H1 (cell line): Measurements from ENCODE around the gene HMGCS2. TPM values are rescaled to one million over a fixed set of nuclear protein-coding genes. Genes with fewer than 3 reads are reported as not detected.

ENCODE experiments used
- BCL11A ChIP-seq, 2 experiments: IDR thresholded peaks; one replicate each; pipeline ENCODE4 v1.6.1; 2011; ENCODE audit warnings: low read depth in 2 of 2, low read length in 2 of 2, mild to moderate bottlenecking in 2 of 2
- BRCA1 ChIP-seq: IDR thresholded peaks from 2 replicates; pipeline ENCODE4 v1.6.1; 2012; ENCODE audit warnings: low read depth, low read length, improper control_type of control experiment
- CREB1 ChIP-seq: IDR thresholded peaks from 2 replicates; pipeline ENCODE4 v1.6.1; 2012; ENCODE audit warnings: inconsistent platforms
- CTCF ChIP-seq, 3 experiments: IDR thresholded peaks; 1 replicate in 2 of 3; 2 replicates in 1 of 3; pipeline versions ENCODE4 v1.5.1 to v1.6.1; 2011; ENCODE audit warnings: low read length in 3 of 3, mild to moderate bottlenecking in 3 of 3, inconsistent platforms in 2 of 3, low read depth in 1 of 3, moderate library complexity in 1 of 3; ENCODE audit not compliant: insufficient read depth in 1 of 3; ENCODE audit errors: control extremely low read depth in 1 of 3
- FOSL1 ChIP-seq: IDR thresholded peaks from 2 replicates; pipeline ENCODE4 v1.6.1; 2011; ENCODE audit warnings: mild to moderate bottlenecking, low read depth, low read length, moderate library complexity; ENCODE audit not compliant: insufficient read depth
- POLR2A ChIP-seq, 2 experiments: IDR thresholded peaks; 1 replicate in 1 of 2; 2 replicates in 1 of 2; pipeline ENCODE4 v1.6.1; 2011; ENCODE audit warnings: low read depth in 2 of 2, low read length in 2 of 2, mild to moderate bottlenecking in 2 of 2; ENCODE audit errors: control extremely low read depth in 1 of 2
- RAD21 ChIP-seq, 2 experiments: IDR thresholded peaks in 1 of 2; conservative IDR thresholded peaks in 1 of 2; 2 replicates each; pipeline ENCODE4 v1.6.1; 2011; ENCODE audit warnings: low read depth in 2 of 2, low read length in 2 of 2, improper control_type of control experiment in 1 of 2, inconsistent platforms in 1 of 2, mild to moderate bottlenecking in 1 of 2, moderate library complexity in 1 of 2
- SP1 ChIP-seq: IDR thresholded peaks from 2 replicates; pipeline ENCODE4 v1.6.1; 2011; ENCODE audit warnings: low read depth, low read length
- USF2 ChIP-seq: IDR thresholded peaks from 2 replicates; pipeline ENCODE4 v1.6.1; 2011; ENCODE audit warnings: low read length, improper control_type of control experiment
- YY1 ChIP-seq: IDR thresholded peaks from 2 replicates; pipeline ENCODE4 v1.6.1; 2011; ENCODE audit warnings: low read depth, mild to moderate bottlenecking, low read length
- polyA plus RNA-seq, 7 experiments: library from polyadenylated mRNA; depleted of rRNA in 3 of 7; stranded (reverse) in 5 of 7; unstranded in 2 of 7; fragments of >200 nt in 5 of 7; fragments of 200-250 nt in 2 of 7; gene quantifications; 1 replicate in 5 of 7; 2 replicates in 1 of 7; 4 replicates in 1 of 7; pipeline versions ENCODE4 v1.2.1 to v1.2.3, GENCODE V29; 2011 to 2013; ENCODE audit warnings: missing spikeins in 2 of 7, mixed read lengths in 2 of 7
- total RNA-seq: library from RNA; stranded (reverse); fragmentation: NEBNext Ultra II Directional; extraction: Animal tissue kit (Norgen Biotek cat#: 25700); gene quantifications from 2 replicates; pipeline ENCODE4 v1.2.1, GENCODE V29; 2021

The HMGCS2 gene
- total and polyA plus RNA-seq, 2 of the 8 experiments (the other 6 are each of a cell fraction or from before 2014, with no cell fraction given), result not detected

GRCh38 chr1:119743776-119744597, 24.7 kb downstream of the HMGCS2 start (continued):
- TF ChIP-seq SP1 (peak; percentile 7; the same call in 1 of the 2 replicates), YY1 (0 out of 2 replicates have a peak, but pooled peaks have one; percentile 27), BRCA1 (no peak), BCL11A (IDR thresholded peaks at IDR 0.05; ENCODE audit: low read depth in 2 of 2, low read length in 2 of 2) (no peak), POLR2A (IDR thresholded peaks at IDR 0.05; ENCODE audit: control extremely low read depth in 1 of 2, low read depth in 2 of 2, low read length in 2 of 2) (peak in 1 of 2 experiments; percentile 39; a peak in 2 of 3 replicates), FOSL1 (no peak), RAD21 (IDR thresholded peaks at IDR 0.05 in 1 of 2, conservative IDR thresholded peaks at IDR 0.05 in 1 of 2; ENCODE audit: low read depth in 2 of 2, low read length in 2 of 2) (peak; percentile 83 to 88), CREB1 (peak; percentile 56; the same call in 1 of the 2 replicates), USF2 (no peak), CTCF (IDR thresholded peaks at IDR 0.05; ENCODE audit: control extremely low read depth in 1 of 3, insufficient read depth in 1 of 3, low read depth in 1 of 3, low read length in 3 of 3) (peak; percentile 70 to 89 (median 88))
- TF ChIP-seq, all 59 proteins: peak for 7
